PFSK-1 (cell line): ENCODE results near the gene DPH6.

Source experiments
- FOXP2 ChIP-seq: optimal IDR thresholded peaks from 2 replicates; pipeline ENCODE3; 2011; ENCODE audit warnings: borderline replicate concordance, control low read depth, inconsistent platforms; ENCODE audit not compliant: insufficient read depth; ENCODE audit errors: extremely low read length, extremely low read depth
- POLR2AphosphoS5 ChIP-seq: IDR thresholded peaks from 2 replicates; pipeline ENCODE4 v1.6.1; 2012; ENCODE audit warnings: low read depth, mild to moderate bottlenecking, control low read depth, low read length, moderate library complexity
- SIN3A ChIP-seq: IDR thresholded peaks from 2 replicates; pipeline ENCODE4 v1.6.1; 2012; ENCODE audit warnings: mild to moderate bottlenecking, low read length, moderate library complexity, borderline replicate concordance; ENCODE audit not compliant: insufficient read depth
- TAF1 ChIP-seq: IDR thresholded peaks from 2 replicates; pipeline ENCODE4 v1.6.1; 2012; ENCODE audit warnings: low read length, control low read depth, borderline replicate concordance; ENCODE audit not compliant: insufficient read depth

DNA sequence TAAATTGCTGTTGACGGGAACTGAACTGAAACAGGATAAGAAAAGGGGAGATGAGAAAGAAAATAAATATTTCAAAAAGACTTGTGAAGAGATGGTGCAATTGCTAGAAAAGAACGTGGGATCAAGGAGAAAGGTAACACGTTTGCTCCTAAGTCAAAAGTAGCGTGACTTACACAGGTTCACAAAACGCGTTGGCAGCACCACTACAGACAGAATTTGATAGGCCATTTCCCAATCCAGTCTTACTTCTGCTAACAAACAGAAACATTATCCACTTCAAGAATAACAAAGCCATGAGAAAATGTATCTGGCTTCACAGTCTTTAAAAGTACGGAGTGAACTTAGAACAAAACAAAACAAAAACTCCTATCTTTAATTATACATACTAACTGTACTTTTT is 75.5 kb downstream of the DPH6 start:
- TF ChIP-seq POLR2AphosphoS5: no peak
- no peak for TF ChIP-seq TAF1
- TF ChIP-seq SIN3A: no peak
- no peak for TF ChIP-seq FOXP2
